ENCODE data around the gene CCT7.
A peak's percentile ranks its signal among the peaks of the same experiment; 100 is the strongest.

Gene CCT7

DNA sequence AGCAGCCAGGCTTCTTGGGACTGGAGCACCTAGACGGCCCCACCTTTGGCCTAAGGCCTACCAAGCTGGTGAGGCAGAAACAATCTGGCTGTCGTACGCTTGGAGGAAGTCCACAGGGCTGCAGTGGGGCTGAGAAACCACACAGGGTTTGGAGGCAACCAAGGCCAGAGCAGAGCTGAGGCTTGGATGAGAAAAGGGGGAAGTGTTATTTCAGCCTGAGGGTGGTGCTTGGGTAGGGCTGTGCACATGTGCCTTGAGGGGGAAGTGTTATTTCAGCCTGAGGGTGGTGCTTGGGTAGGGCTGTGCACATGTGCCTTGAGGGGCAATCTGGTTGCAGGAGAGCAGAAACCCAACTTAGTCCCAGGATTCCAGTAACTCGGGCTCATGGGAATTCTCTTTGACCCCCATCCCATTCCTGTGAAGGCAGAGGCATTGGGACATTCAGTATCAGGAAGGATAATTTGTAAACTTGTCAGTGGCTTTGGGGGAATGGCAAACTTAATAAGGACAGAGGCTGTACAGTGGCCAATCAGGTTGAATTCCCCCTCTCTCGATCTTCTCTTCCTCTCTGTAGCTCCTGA, 51.1 kb downstream of the CCT7 start:
- FAIRE-seq: no peak
- DNase-seq (ENCODE audit: insufficient read length, low spot score): no peak
- TF ChIP-seq, protein P1, sequence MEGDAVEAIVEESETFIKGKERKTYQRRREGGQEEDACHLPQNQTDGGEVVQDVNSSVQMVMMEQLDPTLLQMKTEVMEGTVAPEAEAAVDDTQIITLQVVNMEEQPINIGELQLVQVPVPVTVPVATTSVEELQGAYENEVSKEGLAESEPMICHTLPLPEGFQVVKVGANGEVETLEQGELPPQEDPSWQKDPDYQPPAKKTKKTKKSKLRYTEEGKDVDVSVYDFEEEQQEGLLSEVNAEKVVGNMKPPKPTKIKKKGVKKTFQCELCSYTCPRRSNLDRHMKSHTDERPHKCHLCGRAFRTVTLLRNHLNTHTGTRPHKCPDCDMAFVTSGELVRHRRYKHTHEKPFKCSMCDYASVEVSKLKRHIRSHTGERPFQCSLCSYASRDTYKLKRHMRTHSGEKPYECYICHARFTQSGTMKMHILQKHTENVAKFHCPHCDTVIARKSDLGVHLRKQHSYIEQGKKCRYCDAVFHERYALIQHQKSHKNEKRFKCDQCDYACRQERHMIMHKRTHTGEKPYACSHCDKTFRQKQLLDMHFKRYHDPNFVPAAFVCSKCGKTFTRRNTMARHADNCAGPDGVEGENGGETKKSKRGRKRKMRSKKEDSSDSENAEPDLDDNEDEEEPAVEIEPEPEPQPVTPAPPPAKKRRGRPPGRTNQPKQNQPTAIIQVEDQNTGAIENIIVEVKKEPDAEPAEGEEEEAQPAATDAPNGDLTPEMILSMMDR (IDR thresholded peaks at IDR 0.05; ENCODE audit: insufficient read depth, missing control alignments): no peak

GRCh38 chr2:73286134-73286655, 52.1 kb downstream of the CCT7 start:
- FAIRE-seq (no peak), DNase-seq (ENCODE audit: insufficient read length, low spot score) (no peak)
- TF ChIP-seq, protein P1 (IDR thresholded peaks at IDR 0.05; ENCODE audit: insufficient read depth, missing control alignments): no peak

DNA sequence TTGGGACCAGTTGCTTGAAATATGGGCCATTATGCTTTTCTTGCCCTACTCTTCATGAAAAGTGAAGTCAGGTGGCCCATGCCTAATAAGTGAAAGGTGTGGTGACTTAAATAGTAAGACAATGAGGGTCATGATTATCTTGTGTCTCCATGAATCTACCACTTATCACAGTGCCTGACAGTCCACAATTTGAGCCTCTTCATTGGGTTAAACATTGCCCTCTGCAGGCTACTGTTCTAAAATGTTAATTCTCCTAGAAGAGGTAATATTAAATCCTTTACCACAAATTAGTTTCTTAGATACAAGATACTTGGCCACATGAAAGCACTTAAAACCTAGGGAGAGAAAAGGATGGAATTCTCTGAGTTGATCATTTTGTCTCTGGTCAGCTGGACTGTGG, 55.2 kb downstream of the CCT7 start:
- no peak for FAIRE-seq

DNA sequence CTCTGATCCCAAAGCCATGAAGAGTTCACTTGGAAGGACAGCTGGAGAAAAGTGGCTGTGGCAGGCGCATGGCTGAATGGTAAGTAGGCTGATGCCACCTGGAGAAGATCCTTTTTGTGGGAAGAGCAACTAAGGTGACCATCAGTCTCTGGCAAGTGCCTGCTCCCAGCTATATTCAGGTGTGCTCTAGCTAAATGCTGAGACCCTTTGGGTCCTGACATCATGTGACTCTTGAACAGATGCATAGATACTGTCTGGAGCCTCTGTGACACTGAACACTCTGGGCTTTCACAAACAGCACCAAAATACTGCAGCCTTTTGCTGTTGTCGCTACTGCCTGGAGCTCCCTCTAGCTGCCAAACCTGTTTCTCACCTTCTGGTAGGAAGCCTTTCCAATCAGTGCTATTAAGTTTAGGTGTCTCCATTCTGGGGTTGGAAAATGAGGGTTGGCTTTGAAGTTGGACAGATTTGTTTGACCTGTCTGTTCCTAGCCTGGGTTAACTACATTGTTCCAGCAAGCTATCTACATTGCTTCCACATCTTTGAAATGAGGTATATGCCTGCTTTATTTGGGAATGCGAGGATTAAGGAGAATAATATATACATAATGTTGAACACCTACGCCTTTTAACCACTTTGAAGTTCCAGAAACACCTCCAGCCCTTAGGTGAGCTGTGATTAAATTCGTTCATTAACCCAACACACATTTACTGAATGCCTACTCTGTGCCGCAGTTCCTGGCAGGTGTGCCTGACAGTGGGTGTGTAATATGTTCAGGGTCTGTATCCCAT, 56.1 kb downstream of the CCT7 start:
- peak; percentile 46 for DNase-seq (ENCODE audit: insufficient read length, low spot score)
- peak; percentile 81 for FAIRE-seq
- TF ChIP-seq, protein P1 (IDR thresholded peaks at IDR 0.05; ENCODE audit: insufficient read depth, missing control alignments): peak; percentile 81

More for the DNA sequence above, 55.2 kb downstream of the CCT7 start:
- no peak for DNase-seq (ENCODE audit: insufficient read length, low spot score)
- TF ChIP-seq, protein P1 (IDR thresholded peaks at IDR 0.05; ENCODE audit: insufficient read depth, missing control alignments): no peak

GRCh38 chr2:73291093-73291460, 57.0 kb downstream of the CCT7 start:
- no peak for DNase-seq (ENCODE audit: insufficient read length, low spot score)
- no peak for FAIRE-seq
- TF ChIP-seq, protein P1 (IDR thresholded peaks at IDR 0.05; ENCODE audit: insufficient read depth, missing control alignments): no peak

DNA sequence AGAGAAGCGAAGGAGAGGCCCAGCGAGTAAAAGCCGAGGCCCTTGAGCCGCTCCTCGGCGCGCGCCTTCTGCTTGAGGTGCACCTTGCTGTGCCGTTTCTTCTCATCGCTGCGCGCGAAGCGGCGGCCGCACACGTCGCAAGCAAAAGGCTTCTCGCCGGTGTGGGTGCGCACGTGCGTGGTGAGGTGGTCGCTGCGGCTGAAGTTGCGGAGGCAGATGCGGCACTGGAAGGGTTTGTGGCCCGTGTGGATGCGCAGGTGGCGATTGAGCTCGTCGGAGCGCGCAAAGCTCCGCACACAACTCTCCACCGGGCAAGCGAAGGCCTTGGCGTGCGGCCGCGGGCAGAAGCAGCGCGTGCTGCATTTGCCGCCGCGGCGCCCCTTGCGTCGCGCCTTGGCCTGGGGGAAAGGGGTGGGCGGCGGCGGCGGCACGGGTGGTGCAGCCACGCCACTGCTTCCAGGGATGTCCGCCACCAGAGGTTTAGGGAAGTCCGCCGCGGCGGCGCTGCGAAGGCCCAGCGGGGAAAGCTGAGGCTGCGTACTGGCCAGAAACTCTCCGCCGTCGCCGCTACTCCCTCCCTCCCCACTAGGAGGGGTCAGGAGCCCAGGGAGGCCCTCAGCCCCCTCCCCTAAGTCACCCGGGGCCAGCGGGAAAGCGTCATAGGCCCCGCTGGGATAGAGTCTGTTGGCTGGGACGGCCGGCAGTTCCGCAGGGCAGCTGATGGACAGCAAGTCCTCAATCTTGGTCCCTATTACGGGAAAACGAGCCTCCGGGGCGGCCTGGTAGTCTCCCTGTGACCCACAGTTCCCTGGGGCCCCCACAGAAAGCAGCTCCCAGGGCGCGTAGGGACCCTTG, 57.6 kb downstream of the CCT7 start:
- DNase-seq (ENCODE audit: insufficient read length, low spot score) (peak; percentile 53), FAIRE-seq (no peak)
- TF ChIP-seq, protein P1 (IDR thresholded peaks at IDR 0.05; ENCODE audit: insufficient read depth, missing control alignments): no peak

All from D721Med (cell line).